D341Med (cell line): ENCODE results near the gene CPOX.
"Not testable (repeated sequence)": the region's sequence is repeated elsewhere in the genome, so short reads cannot be mapped to it uniquely, and the experiment has no call there.

Source experiments
- DNase-seq: peaks from one replicate; pipeline ENCODE4 v3.0.0; 2012; ENCODE audit warnings: low spot score

Gene CPOX

GRCh38 chr3:98593046-98593936 is at the start of gene CPOX:
Gene CPOX (minus strand): TSS chr3:98593611. CDS start chr3:98593504, 107 bp downstream.
- DNase-seq: peak; percentile 93

- DNase-seq: not testable (repeated sequence)
Measured at GRCh38 chr3:98642769-98643168, 49.4 kb upstream of the CPOX start.

- not testable (repeated sequence) for DNase-seq
Measured at GRCh38 chr3:98641756-98642155, 48.3 kb upstream of the CPOX start.

- not testable (repeated sequence) for DNase-seq
Measured at GRCh38 chr3:98638515-98638914, 45.1 kb upstream of the CPOX start.

- peak; percentile 49 for DNase-seq
Measured at GRCh38 chr3:98630416-98630815, 37.0 kb upstream of the CPOX start.

GRCh38 chr3:98628317-98628716 is 34.9 kb upstream of the CPOX start:
- no peak for DNase-seq

- DNase-seq: no peak
Measured at GRCh38 chr3:98626151-98626550, 32.7 kb upstream of the CPOX start.

- no peak for DNase-seq
Measured at GRCh38 chr3:98623572-98624280, 30.3 kb upstream of the CPOX start.

GRCh38 chr3:98617841-98618240 is 24.4 kb upstream of the CPOX start:
- no peak for DNase-seq

- no peak for DNase-seq
Measured at GRCh38 chr3:98613616-98614015, 20.2 kb upstream of the CPOX start.

GRCh38 chr3:98612996-98613517 is 19.6 kb upstream of the CPOX start:
- no peak for DNase-seq

- no peak for DNase-seq
Measured at GRCh38 chr3:98612587-98612986, 19.2 kb upstream of the CPOX start.

- DNase-seq: no peak
Measured at GRCh38 chr3:98608029-98608428, 14.6 kb upstream of the CPOX start.

- no peak for DNase-seq
Measured at GRCh38 chr3:98603580-98603979, 10.2 kb upstream of the CPOX start.

GRCh38 chr3:98602078-98602678 is 8.8 kb upstream of the CPOX start:
- DNase-seq: peak; percentile 62

- DNase-seq: no peak
Measured at GRCh38 chr3:98601180-98601579, 7.8 kb upstream of the CPOX start.

- no peak for DNase-seq
Measured at GRCh38 chr3:98600412-98601095, 7.1 kb upstream of the CPOX start.

- no peak for DNase-seq
Measured at GRCh38 chr3:98599647-98600411, 6.4 kb upstream of the CPOX start.

GRCh38 chr3:98598492-98598891 is 5.1 kb upstream of the CPOX start:
- no peak for DNase-seq

GRCh38 chr3:98596541-98597500 is 3.4 kb upstream of the CPOX start:
- DNase-seq: no peak
